NCI-H774 (cell line): Measurements from ENCODE around the gene CYP4A22.
"Not testable (repeated sequence)": the region's sequence is repeated elsewhere in the genome, so short reads cannot be mapped to it uniquely, and the experiment has no call there.

Experiments
- DNase-seq: peaks from one replicate; lab custom pipeline; 2025; lab: John Stamatoyannopoulos, UW

CYP4A22 gene, protein sequence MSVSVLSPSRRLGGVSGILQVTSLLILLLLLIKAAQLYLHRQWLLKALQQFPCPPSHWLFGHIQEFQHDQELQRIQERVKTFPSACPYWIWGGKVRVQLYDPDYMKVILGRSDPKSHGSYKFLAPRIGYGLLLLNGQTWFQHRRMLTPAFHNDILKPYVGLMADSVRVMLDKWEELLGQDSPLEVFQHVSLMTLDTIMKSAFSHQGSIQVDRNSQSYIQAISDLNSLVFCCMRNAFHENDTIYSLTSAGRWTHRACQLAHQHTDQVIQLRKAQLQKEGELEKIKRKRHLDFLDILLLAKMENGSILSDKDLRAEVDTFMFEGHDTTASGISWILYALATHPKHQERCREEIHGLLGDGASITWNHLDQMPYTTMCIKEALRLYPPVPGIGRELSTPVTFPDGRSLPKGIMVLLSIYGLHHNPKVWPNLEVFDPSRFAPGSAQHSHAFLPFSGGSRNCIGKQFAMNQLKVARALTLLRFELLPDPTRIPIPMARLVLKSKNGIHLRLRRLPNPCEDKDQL

DNA sequence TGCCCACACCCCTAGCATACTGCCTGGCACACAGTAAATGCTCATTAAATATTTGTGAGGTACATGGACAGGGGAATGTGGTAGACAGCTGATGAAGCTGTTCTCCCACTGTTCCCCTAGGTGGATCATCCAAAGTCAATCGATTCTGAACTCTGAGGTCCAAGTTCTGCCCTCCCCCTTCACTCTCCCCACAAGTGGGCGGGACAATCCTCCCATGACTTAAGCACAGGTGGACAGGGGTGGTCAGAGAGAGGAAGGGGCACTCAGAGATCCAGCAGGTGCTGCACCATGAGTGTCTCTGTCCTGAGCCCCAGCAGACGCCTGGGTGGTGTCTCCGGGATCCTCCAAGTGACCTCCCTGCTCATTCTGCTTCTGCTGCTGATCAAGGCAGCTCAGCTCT lies at the start of gene CYP4A22:
TSS of gene CYP4A22 (plus strand) at position 244 of the 400 bp plus-strand sequence. CDS start at position 289, 45 bp downstream.
- DNase-seq, result no peak

DNA sequence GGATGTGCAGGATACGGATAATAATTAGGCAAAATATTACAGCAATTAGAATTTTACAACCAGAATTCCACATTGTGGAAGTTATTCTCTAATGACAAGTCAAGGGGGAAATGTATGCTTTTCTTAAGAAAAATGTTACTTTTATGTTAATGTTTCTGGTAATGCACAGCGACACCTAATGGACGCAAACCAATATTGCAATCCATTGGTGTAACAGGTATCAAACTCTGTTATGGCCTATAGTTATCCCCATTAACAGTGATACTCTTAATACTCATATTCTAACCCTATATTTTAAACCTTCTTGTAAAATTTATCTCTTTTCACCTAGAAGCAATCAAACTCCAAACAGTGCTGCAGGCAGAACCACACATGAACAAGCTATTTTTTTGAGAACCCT lies 47.9 kb upstream of the CYP4A22 start:
- DNase-seq, result not testable (repeated sequence)

DNA sequence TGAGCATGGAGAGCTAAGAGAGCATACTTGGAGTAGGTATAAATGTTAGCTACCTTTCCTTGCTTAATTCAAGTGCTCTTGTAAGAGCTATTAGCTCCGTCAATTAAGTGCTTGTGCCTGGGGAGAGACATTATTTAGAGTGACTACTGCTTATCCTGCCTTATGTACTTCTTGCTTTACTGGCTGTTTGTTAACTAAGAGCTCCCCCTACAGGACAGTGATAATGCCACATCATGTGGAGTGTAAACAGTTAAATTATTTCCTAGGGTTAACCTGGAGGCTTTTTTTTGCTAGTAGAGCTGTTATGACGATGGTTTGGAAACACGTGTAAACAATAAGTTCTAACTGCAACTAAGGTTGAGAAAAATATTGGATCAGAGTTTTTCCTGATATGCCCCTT lies 45.8 kb upstream of the CYP4A22 start:
- not testable (repeated sequence) for DNase-seq

DNA sequence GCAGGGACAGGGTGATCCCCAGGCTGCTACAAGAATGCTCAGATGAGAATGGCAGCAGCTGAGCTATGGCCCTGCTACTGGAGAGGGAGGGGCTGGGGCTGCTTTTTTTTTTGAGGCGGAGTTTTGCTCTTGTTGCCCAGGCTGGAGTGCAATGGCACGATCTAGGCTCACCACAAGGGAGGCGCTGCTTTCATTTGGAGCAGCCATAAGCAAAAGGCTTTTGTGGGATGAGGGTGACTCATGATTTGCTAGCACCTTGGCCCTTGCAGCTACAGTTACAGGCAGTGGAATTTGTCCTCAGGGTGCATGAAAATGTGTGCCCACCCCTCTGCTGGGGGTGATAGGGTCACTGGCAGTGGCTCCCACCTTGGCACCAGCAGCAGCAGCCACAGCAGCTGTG lies 32.4 kb upstream of the CYP4A22 start:
- no peak for DNase-seq

DNA sequence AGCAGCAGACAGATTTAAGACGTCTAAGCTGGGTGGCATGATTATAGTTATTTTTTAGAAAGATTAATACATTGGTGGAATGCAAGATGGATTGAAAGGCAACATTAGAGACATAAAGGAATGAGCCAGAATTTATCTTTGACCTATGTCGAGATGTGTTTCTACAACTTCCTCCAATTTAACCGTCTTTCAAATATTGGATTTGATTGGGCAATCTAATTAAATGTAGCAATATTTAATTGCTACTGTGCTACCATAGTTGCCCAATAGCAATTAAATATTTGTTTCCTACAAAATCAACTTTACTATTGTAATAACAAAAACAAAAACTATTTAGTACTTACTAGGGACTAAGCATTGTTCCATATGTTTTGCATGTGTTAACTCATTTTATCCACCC lies 30.4 kb upstream of the CYP4A22 start:
- DNase-seq, result no peak

DNA sequence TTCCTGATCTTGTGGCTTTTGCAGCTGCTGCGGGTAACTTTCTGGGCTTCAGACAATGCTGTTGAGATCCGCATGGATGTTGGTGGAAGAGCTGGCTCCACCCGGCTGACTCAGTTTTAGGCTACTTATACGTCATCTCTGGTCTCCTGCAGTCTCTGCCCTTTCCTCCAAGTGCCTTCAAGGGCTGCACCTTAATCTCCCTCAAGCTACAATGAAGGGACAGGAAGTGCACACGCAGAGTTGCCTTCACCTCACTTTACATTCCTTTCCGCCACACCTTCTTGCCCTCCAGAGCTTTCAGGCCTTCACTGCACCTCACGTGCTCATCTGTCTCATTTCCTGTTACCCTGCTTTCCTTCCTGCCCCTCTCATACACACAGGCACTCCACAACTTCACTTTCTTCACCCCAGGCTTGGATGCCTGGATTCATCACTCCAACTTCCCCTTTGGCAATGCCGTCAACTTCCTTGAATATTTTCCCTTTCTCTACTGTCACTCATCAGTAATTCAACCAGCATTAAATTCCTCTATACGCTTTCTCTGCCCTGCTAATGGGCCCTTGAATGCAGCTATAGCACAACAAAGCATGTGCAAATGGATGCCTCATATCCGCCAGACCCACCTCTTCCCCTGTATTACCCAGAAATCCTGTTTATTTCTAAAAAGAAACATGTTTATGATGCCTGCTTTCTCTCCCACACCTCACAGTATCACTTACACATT lies 29.2 kb upstream of the CYP4A22 start:
- not testable (repeated sequence) for DNase-seq

DNA sequence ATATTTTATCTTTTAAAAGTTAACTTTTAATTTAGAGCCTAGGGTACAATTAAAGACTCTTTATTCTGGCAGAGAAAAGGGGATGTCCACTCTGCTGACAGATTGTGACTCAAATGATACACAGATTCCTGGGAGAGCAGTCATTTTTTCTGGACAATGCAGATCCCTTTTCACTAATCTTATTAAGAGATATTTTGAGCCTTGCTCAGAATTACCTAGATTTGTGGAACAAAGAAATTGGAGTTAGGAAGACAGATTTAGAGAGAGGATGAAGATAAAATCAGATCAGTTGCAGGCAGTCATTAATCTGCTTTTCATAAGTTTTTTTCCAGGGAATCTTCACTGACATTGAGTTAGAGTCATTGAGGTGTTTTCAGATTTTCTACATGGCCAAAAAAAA lies 27.8 kb upstream of the CYP4A22 start:
- not testable (repeated sequence) for DNase-seq

DNA sequence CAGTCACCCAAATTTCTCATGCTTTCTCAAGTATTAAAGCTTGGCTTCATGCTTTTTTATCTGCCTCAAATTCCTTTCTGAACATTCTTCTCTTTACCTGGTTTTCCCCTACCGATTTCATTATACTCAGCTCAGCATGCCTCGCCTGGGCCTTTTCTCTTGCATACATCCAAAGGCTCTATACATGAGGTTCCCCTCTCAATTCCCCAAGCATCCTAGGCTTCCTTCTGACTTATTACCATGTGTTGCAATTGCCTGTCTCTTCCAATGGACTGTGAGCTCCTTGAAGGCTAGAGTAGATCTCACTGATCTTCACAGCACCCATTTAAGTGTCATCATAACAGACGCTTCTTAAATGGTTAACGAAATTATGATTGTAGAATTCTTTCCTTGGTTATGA lies 24.1 kb upstream of the CYP4A22 start:
- no peak for DNase-seq

DNA sequence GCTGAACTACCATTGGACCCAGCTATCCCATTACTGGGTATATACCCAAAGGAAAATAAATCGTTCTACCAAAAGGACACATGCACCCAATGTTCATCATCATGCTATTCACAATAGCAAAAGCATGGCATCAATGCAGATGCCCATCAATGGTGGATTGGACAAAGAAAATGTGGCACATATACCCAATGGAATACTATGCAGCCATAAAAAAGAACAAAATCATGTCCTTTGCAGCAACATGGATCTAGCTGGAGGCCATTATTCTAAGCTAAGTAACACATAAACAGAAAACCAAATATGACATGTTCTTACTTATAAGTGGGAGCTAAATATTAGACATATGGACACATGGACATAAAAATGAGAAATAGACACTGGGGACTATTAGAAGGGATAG lies 16.2 kb upstream of the CYP4A22 start:
- DNase-seq, result not testable (repeated sequence)

DNA sequence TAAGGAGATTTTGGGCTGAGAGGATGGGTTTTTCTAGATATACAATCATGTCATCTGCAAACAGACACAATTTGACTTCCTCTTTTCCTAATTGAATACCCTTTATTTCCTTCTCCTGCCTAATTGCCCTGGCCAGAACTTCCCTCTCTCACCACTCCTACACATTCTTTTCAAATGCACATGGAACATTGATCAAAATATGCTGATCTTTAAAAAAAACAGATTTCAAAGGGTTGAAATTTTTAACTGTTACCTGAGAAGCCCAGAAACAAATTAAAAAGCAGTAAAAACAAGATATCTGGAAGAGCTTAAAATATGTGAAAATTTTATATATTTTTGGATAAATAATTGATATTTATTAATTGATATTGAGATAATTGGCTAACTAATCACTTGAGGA lies 12.4 kb upstream of the CYP4A22 start:
- not testable (repeated sequence) for DNase-seq

DNA sequence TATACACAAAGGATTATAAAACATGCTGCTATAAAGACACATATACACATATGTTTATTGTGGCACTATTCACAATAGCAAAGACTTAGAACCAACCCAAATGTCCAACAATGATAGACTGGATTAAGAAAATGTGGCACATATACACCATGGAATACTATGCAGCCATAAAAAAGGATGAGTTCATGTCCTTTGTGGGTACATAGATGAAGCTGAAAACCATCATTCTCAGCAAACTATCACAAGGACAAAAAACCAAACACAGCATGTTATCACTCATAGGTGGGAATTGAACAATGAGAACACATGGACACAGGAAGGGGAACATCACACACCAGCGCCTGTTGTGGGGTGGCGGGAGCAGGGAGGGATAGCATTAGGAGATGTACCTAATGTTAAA lies 10.2 kb upstream of the CYP4A22 start:
- DNase-seq, result not testable (repeated sequence)

DNA sequence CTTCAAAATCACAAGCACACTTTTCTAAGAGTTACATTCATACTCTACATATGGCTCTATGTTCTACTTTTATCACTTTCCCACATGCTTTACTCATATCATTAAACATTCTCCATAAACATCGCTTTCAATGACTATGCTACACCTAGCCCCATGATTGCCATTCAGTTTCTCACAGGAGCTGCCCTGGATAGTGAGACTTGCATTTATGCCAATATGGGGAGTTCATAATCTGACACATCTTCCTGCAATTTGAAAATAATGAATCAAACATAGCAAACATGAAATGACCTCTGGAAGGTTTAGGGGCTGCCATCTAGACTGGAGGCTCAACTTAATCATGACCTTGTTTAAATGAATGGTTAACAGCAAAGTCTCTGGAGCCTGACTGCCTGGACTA lies 9.0 kb upstream of the CYP4A22 start:
- DNase-seq, result no peak

DNA sequence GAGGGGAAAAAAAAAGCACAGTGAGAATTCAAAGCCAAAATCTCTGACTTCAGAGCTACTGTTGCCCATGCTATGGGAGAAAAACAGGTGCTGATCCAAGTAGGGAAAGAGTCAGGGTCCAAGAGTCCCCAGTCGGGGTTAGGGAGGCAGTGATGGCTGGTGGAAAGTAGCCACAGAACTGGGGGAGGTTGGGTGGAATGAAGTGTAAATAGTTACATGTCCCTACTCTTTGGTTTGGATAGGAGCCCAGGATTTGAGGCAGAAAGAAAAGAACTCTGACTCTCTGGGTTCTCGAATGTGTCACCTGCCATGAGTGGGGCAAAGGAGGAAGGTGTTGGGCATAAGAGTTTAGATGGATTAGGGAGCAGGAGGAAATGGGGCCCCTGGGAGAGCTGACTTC lies 8.4 kb upstream of the CYP4A22 start:
- DNase-seq, result peak; percentile 57

DNA sequence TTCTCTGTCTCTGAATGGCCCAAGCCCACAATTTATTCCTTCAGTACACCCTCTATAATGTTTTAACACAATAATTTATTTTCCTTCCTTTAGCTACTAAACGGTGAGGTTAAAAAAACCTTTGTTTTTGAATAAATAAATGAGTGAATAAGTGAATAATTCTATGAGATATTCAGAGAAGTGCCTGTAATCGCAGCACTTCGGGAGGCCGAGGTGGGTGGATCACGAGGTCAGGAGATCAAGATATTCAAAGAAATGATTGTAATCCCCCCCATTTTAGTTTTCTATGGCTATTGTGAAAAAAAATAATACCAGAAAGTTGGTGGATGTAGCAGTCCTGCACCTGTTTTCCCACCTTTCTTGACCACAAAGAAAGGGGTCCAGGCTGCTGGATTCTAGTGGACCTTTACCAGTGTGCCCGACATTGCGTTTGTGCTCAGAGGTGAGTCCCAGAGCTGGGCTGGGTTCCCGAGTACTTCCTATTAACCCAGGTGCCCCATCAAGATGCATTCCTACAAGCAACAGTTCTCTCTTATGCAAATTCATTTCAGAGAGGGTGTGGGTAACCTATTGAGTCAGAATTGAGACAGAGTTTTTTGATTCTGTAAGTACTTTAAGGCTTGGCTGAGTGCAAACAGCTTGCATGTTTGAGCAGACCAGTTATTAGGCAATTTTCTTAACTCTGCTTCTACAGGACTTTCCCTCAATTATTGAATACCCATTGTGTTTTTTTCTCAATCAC lies 7.6 kb upstream of the CYP4A22 start:
- not testable (repeated sequence) for DNase-seq

DNA sequence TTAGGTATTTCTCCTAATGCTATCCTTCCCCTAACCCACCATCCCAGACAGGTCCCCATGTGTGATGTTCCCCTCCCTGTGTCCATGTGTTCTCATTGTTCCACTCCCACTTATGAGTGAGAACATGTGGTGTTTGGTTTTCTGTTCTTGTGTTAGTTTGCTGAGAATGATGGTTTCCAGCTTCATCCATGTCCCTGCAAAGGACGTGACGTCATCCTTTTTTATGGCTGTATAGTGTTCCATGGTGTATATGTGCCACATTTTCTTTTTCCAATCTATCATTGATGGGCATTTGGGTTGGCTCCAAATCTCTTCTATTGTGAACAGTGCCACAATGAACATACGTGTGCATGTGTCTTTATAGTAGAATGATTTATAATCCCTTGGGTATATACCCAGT lies 4.6 kb upstream of the CYP4A22 start:
- DNase-seq, result not testable (repeated sequence)

DNA sequence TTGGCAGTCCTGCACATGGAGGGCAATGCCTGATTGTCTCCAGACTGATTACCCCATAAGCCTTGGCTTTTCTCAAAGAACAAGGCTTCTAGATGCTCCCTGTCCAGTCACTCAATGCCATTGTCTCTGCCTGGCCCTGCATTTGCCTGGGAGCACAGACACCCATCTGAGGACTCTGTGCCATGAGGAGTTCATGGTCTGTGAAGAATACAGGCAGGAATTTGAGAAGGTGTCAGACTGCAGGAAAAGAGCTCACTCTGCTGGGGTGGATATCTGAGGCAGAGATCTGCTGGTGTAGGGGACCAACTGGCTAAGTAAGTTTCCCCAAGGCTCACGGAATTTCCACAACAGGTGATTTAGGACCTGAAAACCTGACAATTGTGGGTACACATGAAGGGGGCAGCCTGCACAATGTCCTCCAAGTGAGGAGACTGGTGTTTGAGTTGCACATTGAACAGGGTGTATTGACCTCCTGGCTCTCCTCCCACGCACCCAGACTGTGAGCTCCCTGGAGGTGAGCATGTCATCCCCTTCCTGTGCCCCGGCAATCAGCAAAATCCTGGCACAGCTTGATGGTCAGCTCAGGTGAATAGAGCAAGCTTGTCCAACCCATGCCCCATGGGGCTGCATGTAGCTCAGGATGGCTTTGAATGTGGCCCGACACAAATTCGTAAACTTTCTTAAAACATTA lies 829 bp downstream of the CYP4A22 start:
- DNase-seq, result no peak

DNA sequence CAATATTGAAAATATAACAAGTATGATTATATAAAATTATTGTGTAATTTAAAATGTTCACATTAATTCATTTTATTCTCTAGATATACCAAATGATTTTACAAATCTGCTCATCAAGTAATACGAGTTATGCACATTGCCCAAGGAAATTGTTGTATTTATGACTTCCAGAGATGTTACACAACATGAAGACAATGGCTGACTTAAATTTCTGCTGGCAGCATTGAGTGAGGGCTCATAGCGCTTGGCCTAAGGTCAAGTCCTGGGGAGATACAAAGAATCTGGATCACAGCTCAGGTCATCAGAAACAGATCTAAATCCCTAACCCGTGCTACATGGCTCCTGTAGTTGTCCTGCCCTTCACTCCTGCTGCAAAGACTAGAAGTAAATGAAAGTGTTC lies 3.1 kb downstream of the CYP4A22 start:
- DNase-seq, result not testable (repeated sequence)

DNA sequence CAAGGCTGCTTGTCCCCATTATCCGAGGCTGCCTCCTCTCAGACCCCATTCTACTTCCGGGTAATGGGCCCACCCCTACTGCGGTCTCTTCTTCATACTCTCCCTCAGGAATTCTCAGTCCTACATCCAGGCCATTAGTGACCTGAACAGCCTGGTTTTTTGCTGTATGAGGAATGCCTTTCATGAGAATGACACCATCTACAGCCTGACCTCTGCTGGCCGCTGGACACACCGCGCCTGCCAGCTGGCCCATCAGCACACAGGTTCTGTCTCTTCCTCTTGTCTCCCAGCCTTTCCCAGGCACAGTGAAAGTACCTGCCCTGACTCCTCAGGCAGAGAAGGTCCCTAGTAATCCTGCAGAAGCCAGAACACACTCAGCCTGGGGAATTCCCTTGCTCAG lies 6.4 kb downstream of the CYP4A22 start:
- not testable (repeated sequence) for DNase-seq

DNA sequence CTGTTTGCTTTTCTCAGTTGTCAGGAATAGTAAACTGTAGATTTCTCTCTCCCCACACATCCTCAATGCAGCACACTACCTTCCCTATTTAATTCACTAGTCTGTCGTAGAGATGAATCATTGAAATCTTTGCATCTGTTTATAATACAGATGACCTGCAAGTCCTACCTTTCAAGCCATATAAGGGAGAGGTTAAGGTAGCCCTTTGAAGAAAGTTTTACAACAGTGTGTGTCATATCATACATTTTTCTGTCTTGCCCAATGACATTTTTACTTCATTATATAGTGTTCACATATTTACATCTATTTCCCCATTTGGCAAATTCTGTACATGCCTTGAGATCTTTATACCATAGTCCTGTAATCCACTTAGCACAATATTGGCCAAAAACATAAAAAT lies 9.3 kb downstream of the CYP4A22 start:
- not testable (repeated sequence) for DNase-seq

DNA sequence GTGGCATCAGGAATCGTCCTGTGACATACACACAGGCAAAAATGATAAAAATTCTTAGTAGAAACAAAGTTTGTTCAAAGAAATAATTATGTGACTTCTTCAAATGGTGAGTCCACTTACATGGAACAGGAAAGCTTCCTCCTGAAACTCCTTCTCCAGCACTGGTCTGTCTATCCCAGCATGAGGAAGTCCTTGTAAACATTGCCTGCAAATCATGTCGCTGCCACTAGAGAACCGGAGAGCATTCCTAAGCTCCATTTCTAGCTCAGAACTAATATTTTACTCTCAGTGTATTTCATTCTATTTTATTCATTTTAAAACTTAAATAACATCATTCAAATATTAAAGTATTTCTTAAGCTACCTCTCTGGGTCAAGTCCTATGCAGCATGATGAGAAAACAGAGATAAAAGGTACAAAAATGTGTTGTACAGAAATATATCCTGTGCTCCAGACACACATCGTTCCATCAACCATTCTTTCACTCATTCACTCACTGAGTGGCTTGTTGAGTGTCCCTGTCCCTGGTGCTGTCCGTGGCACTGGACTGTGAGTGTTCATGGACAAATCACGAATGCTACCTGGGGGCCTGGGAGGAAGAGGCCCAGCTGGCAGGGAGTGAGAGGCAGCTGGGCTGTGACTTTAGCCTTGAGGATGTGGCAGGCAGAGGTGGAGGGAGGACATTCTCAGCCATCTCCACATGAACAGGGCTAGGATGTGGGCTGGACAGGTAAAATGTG lies 10.0 kb downstream of the CYP4A22 start:
- DNase-seq, result no peak

DNA sequence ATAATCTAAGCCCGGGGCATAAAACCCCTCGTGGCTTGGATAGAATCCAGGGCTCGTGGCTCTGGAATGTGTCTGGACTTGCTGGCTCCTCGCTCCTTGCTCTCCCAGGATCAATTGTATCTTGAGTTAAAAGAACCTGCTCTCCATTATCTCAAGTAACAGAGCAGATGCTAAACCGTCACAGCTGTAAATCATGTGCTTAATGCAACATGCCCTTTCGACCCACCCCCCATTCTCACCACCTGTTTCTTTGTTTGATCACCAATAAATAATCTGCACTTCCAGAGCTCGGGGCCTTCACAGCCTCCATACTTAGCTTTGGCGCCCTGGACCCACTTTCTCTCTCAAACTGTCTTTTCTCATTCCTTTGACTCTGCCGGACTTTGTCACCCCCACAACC lies 11.9 kb downstream of the CYP4A22 start:
- peak; percentile 3 for DNase-seq
